K562 (cell line): ENCODE data around the gene GABRA4. TPM values are rescaled to one million over a fixed set of nuclear protein-coding genes. Genes with fewer than 3 reads are reported as not detected.

Experiments used
- ATAC-seq: fragments of 200-7000 bp; cut with Tn5 transposase; 3 replicates; pipeline ENCODE4 v1.9.1; 2020; ENCODE audit warnings: moderate library complexity
- BruUV-seq: library from RNA; stranded (reverse); fragments of 400-500 nt; replicated peaks from 2 replicates; lab custom pipeline; 2021; lab: Mats Ljungman, UMichigan
- CTCF ChIA-PET: fragments of 300-600 bp; formaldehyde crosslinking; extraction: SDS; loops from one replicate; lab custom pipeline; 2021; ENCODE audit warnings: low intra/inter-chr PET ratio; lab: Yijun Ruan, JAX
- POLR2A ChIA-PET: fragments of 300-600, 350-650 bp; sonication (Branson Sonifier 250); formaldehyde crosslinking; extraction: SDS; loops from one replicate; lab custom pipeline; 2021; ENCODE audit warnings: antibody characterized with exemption, inconsistent platforms; lab: Yijun Ruan, JAX
- DNase-seq, 4 experiments: peaks; one replicate each; pipeline versions ENCODE4 v3.0.0 to v3.0.0-alpha.2; 2011 to 2018; ENCODE audit warnings: low spot score in 3 of 4, mixed read lengths in 3 of 4; ENCODE audit errors: extremely low read depth in 1 of 4
- FAIRE-seq: peaks from 2 replicates; lab custom pipeline; 2011; peaks lifted over from hg19 to GRCh38; lab: Jason Lieb, UNC
- H2AFZ ChIP-seq: 2 replicates; pipeline ENCODE4 v1.6.0; 2011; ENCODE audit warnings: low read depth, low read length, control low read depth, inconsistent platforms
- H3K27ac ChIP-seq: fragments of 200-600 bp; 3 replicates; pipeline ENCODE4 v1.8.0; 2011; ENCODE audit warnings: low read depth, mild to moderate bottlenecking, control low read depth, inconsistent platforms, low read length, moderate library complexity, mixed read lengths; ENCODE audit errors: extremely low read depth
- H3K27me3 ChIP-seq, 2 experiments: fragments of 300-600 bp in 1 of 2; 2 replicates in 1 of 2; 3 replicates in 1 of 2; pipeline versions ENCODE4 v1.6.0 to v1.8.0; 2011; ENCODE audit warnings: inconsistent platforms in 2 of 2, low read length in 2 of 2, mild to moderate bottlenecking in 1 of 2, mixed read lengths in 1 of 2, moderate library complexity in 1 of 2; ENCODE audit not compliant: control insufficient read depth in 2 of 2, insufficient read depth in 2 of 2
- H3K36me3 ChIP-seq: fragments of 300-600 bp; 3 replicates; pipeline ENCODE4 v1.8.0; 2011; ENCODE audit warnings: mild to moderate bottlenecking, low read length, inconsistent platforms; ENCODE audit not compliant: control insufficient read depth, insufficient read depth
- H3K4me1 ChIP-seq, 2 experiments: fragments of 200-600 bp in 1 of 2; replicated peaks in 1 of 2; 2 replicates in 1 of 2; 3 replicates in 1 of 2; pipeline versions ENCODE4 v1.5.1 to v1.8.0; 2011; ENCODE audit warnings: inconsistent platforms in 2 of 2, low read length in 2 of 2, mild to moderate bottlenecking in 1 of 2, mixed read lengths in 1 of 2, moderate library complexity in 1 of 2; ENCODE audit not compliant: control insufficient read depth in 2 of 2, insufficient read depth in 2 of 2
- H3K4me2 ChIP-seq: 2 replicates; pipeline ENCODE4 v1.6.1; 2011; ENCODE audit warnings: low read length, control low read depth, inconsistent platforms, mixed read lengths; ENCODE audit not compliant: insufficient read depth
- H3K4me3 ChIP-seq: fragments of 200-600 bp; sonication (generic), shearing (Covaris generic); 2 replicates; pipeline ENCODE4 v1.5.1; 2016; ENCODE audit warnings: control low read depth, inconsistent platforms
- H3K79me2 ChIP-seq: fragments of 200-600 bp; 3 replicates; pipeline ENCODE4 v1.8.0; 2011; ENCODE audit warnings: low read length, inconsistent platforms; ENCODE audit not compliant: control insufficient read depth, insufficient read depth
- H3K9ac ChIP-seq, 2 experiments: 2 replicates each; pipeline versions ENCODE4 v1.6.0 to v1.6.1; 2011; ENCODE audit warnings: low read depth in 2 of 2, low read length in 2 of 2, control low read depth in 1 of 2, inconsistent platforms in 1 of 2, mild to moderate bottlenecking in 1 of 2, mixed read lengths in 1 of 2; ENCODE audit not compliant: insufficient read depth in 1 of 2
- H3K9me1 ChIP-seq: one replicate; pipeline ENCODE4 v1.6.0; 2011; ENCODE audit warnings: inconsistent platforms, mild to moderate bottlenecking, low read length, moderate library complexity; ENCODE audit not compliant: control insufficient read depth, insufficient read depth
- H3K9me3 ChIP-seq: replicated peaks from 2 replicates; pipeline ENCODE4 v1.5.1; 2011; ENCODE audit warnings: low read depth, low read length, inconsistent platforms; ENCODE audit not compliant: control insufficient read depth, insufficient read depth
- H4K20me1 ChIP-seq: replicated peaks from 2 replicates; pipeline ENCODE4 v1.6.1; 2011; ENCODE audit warnings: low read length, inconsistent platforms, mixed read lengths; ENCODE audit not compliant: control insufficient read depth, insufficient read depth
- ARNT ChIP-seq, 2 experiments: fragments of 450-650 bp; IDR thresholded peaks; 2 replicates each; pipeline ENCODE4 v1.6.1; 2016; ENCODE audit warnings: mild to moderate bottlenecking in 1 of 2
- HSF4 ChIP-seq: fragments of 250-450 bp; sonication (Bioruptor Pico); IDR thresholded peaks from 2 replicates; pipeline ENCODE4 v2.1.2; 2022; ENCODE audit warnings: mild to moderate bottlenecking, moderate library complexity, borderline replicate concordance
- IRF2 ChIP-seq: sonication (generic); formaldehyde crosslinking; IDR thresholded peaks from 2 replicates; pipeline ENCODE4 v1.8.1; 2022; ENCODE audit warnings: mild to moderate bottlenecking, missing genetic modification reagents
- NR2C2 ChIP-seq, 2 experiments: fragments of 200-800 bp in 1 of 2; sonication (Bioruptor generic) in 1 of 2; sonication (generic) in 1 of 2; formaldehyde crosslinking in 1 of 2; IDR thresholded peaks; 2 replicates each; pipeline versions ENCODE4 v1.6.1 to v1.8.0; 2016 to 2022; ENCODE audit warnings: mild to moderate bottlenecking in 1 of 2, missing compliant biosample characterization in 1 of 2, missing genetic modification characterization in 1 of 2, missing genetic modification reagents in 1 of 2
- PHB ChIP-seq: fragments of 250-450 bp; sonication (Bioruptor Pico); IDR thresholded peaks from 2 replicates; pipeline ENCODE4 v1.5.0; 2021
- PYGO2 ChIP-seq: fragments of 450-650 bp; IDR thresholded peaks from 2 replicates; pipeline ENCODE4 v1.6.1; 2016; ENCODE audit warnings: mild to moderate bottlenecking, missing genetic modification characterization, moderate library complexity, missing compliant biosample characterization
- RBM15 ChIP-seq: fragments of 200-400 bp; formaldehyde crosslinking; IDR thresholded peaks from 2 replicates; pipeline ENCODE4 v1.6.1; 2018; ENCODE audit warnings: mild to moderate bottlenecking, low read length, moderate library complexity; ENCODE audit not compliant: insufficient read depth
- ZZZ3 ChIP-seq: fragments of 450-650 bp; IDR thresholded peaks from 2 replicates; pipeline ENCODE4 v1.6.1; 2016; ENCODE audit warnings: antibody characterized with exemption, mild to moderate bottlenecking, moderate library complexity
- WGBS: fragments of 100-300 bp; shearing (Covaris generic); methylation state at CpG from one replicate; pipeline ENCODE4 v1.1.6; 2016; ENCODE audit warnings: low coverage, mixed read lengths; ENCODE audit not compliant: insufficient coverage; ENCODE audit errors: missing lambda C conversion rate; 5-methylcytosine and 5-hydroxymethylcytosine counted together
- in situ Hi-C: fragments of 300-500 bp; cut with MboI; formaldehyde crosslinking; loops from 4 replicates; pipeline ENCODE4 v1.15.0; 2018; ENCODE audit warnings: inconsistent platforms, mixed read lengths
- intact Hi-C: fragments of 100-400 bp; cut with micrococcal nuclease; formaldehyde crosslinking; loops from 2 replicates; pipeline ENCODE4 v1.14.2; 2022
- polyA plus RNA-seq, 8 experiments: library from polyadenylated mRNA; depleted of rRNA in 4 of 8; stranded (reverse) in 5 of 8; unstranded in 3 of 8; fragments of >200 nt; fragmentation: Nextera tagmentation in 2 of 8; fragmentation: Illumina TruSeq in 1 of 8; extraction: Ambion mirVana in 2 of 8; extraction: Trizol in 1 of 8; gene quantifications; 2 replicates each; pipeline versions ENCODE4 v1.2.1 to v1.2.3, GENCODE V29; 2011 to 2014; ENCODE audit warnings: inconsistent platforms in 1 of 8, missing spikeins in 1 of 8
- total RNA-seq, 7 experiments: library from RNA; depleted of rRNA in 6 of 7; stranded (reverse); fragments of >200 nt in 6 of 7; fragmentation: Illumina TruSeq in 2 of 7; extraction: Trizol in 2 of 7; gene quantifications; 2 replicates each; pipeline versions ENCODE4 v1.2.1 to v1.2.3, GENCODE V29; 2011 to 2021; ENCODE audit warnings: low replicate concordance in 1 of 7

The GABRA4 gene
- total and polyA plus RNA-seq, 9 of the 15 experiments (the other 6 are each of a cell fraction or from before 2014, with no cell fraction given): not detected

GRCh38 chr4:47012676-47013075 lies 19.3 kb upstream of the GABRA4 start:
- DNase-seq (no peak), ATAC-seq (no peak), FAIRE-seq (no peak)
- POLR2A ChIA-PET: interaction anchor here (0.7 kb wide), 1 partner anchor 31 kb away, joined by 3 read pairs; no protein-coding TSS in a partner anchor
- H4K20me1 ChIP-seq: no peaks in the 10 kb centered on the region
- TF ChIP-seq PHB (CRISPR knock-in tag) (no peak), ZZZ3 (no peak), RBM15 (no peak), IRF2 (CRISPR knock-in tag) (no peak), HSF4 (CRISPR knock-in tag) (no peak), ARNT (IDR thresholded peaks at IDR 0.05) (no peak)
- no peaks in the 10 kb centered on the region for H3K36me3 ChIP-seq
- H3K4me2 ChIP-seq: no peak overlapping the region
- intact Hi-C loops (no loop called here), in situ Hi-C loops (no loop called here)
- H3K9ac ChIP-seq: no peak overlapping the region
- no peaks in the 10 kb centered on the region for H3K27me3 ChIP-seq
- no peaks in the 10 kb centered on the region for H3K9me3 ChIP-seq
- BruUV-seq: no TSS peak
- H3K9me1 ChIP-seq: no peaks in the 10 kb centered on the region
- no peak overlapping the region for H3K4me3 ChIP-seq
- H3K79me2 ChIP-seq: no peaks in the 10 kb centered on the region
- H2AFZ ChIP-seq: no peak overlapping the region
- no peak overlapping the region for H3K27ac ChIP-seq
- H3K4me1 ChIP-seq: no peaks in the 10 kb centered on the region
- CTCF ChIA-PET: no interaction called here

GRCh38 chr4:47010912-47011446 lies 17.6 kb upstream of the GABRA4 start:
- TF ChIP-seq PYGO2 (tag) (no peak), NR2C2 (CRISPR knock-in tag; IDR thresholded peaks at IDR 0.05) (no peak), NR2C2 (tag; IDR thresholded peaks at IDR 0.05) (peak; percentile 25; the same call in 1 of the 2 replicates)
- no peaks in the 10 kb centered on the region for H4K20me1 ChIP-seq
- H3K27me3 ChIP-seq: no peaks in the 10 kb centered on the region
- no peak overlapping the region for H2AFZ ChIP-seq
- ATAC-seq (no peak), DNase-seq (no peak), FAIRE-seq (no peak)
- H3K9me1 ChIP-seq: no peaks in the 10 kb centered on the region
- no peaks in the 10 kb centered on the region for H3K79me2 ChIP-seq
- in situ Hi-C loops: no loop called here
- H3K4me2 ChIP-seq: no peak overlapping the region
- no peak overlapping the region for H3K9ac ChIP-seq
- H3K4me3 ChIP-seq: no peak overlapping the region
- no peaks in the 10 kb centered on the region for H3K9me3 ChIP-seq
- H3K4me1 ChIP-seq: no peaks in the 10 kb centered on the region
- POLR2A ChIA-PET: interaction anchor here (0.6 kb wide), 1 partner anchor 33 kb away, joined by 4 read pairs; no protein-coding TSS in a partner anchor
- H3K27ac ChIP-seq: no peak overlapping the region
- no peaks in the 10 kb centered on the region for H3K36me3 ChIP-seq
- WGBS: 0% methylated on average over 2 of the region's 2 CpGs
- CTCF ChIA-PET: no interaction called here
- intact Hi-C loops: no loop called here
- BruUV-seq: no TSS peak
